Activated T-helper 1 cell treated with anti-CD3 and anti-CD28 coated beads, Interleukin-12 subunit alpha, Interleukin-12 subunit beta, Interleukin-2, Interleukin-4 antibody, amounts not matched to agents 30 ng/mL and 10 ng/mL and 1 ng/mL, durations not matched to agents 14 hours and 24 hours and 36 hours (primary cell): ENCODE data around the gene PLCL1. TPM values are rescaled to one million over a fixed set of nuclear protein-coding genes. Genes with fewer than 3 reads are reported as not detected.

ENCODE experiments used
- DNase-seq: peaks from one replicate; pipeline ENCODE4 v3.0.0; 2021; ENCODE audit warnings: low spot score
- H3K27ac Mint-ChIP-seq: one replicate; pipeline ENCODE4 v1.8.0; 2021; ENCODE audit warnings: mild to moderate bottlenecking, mixed read lengths
- H3K27me3 Mint-ChIP-seq: one replicate; pipeline ENCODE4 v1.8.0; 2022; ENCODE audit warnings: mild to moderate bottlenecking, moderate library complexity, mixed read lengths; ENCODE audit not compliant: insufficient read depth
- H3K36me3 Mint-ChIP-seq: one replicate; pipeline ENCODE4 v1.8.0; 2021; ENCODE audit warnings: low read depth, mixed read lengths
- H3K4me1 Mint-ChIP-seq: one replicate; pipeline ENCODE4 v1.8.0; 2021; ENCODE audit warnings: low read depth, mixed read lengths
- H3K4me3 Mint-ChIP-seq: one replicate; pipeline ENCODE4 v1.8.0; 2021; ENCODE audit warnings: mild to moderate bottlenecking, moderate library complexity, mixed read lengths
- H3K9me3 Mint-ChIP-seq: one replicate; pipeline ENCODE4 v1.8.0; 2021; ENCODE audit warnings: mixed read lengths
- intact Hi-C: fragments of 100-400 bp; cut with micrococcal nuclease; formaldehyde crosslinking; loops from one replicate; pipeline ENCODE4 v1.15.1; 2024
- total RNA-seq: library from RNA; stranded (reverse); gene quantifications from 2 replicates; pipeline ENCODE4 v1.2.3, GENCODE V29; 2022

PLCL1 gene
- total RNA-seq, 1 donor from 2014 or later = 0.62 TPM

GRCh38 chr2:198056836-198057235 is 252.4 kb downstream of the PLCL1 start:
- no peaks in the 10 kb centered on the region for H3K36me3 Mint-ChIP-seq
- intact Hi-C loops = no loop called here
- peaks cover 3% of the 10 kb centered on the region for H3K27me3 Mint-ChIP-seq
- no peaks in the 10 kb centered on the region for H3K9me3 Mint-ChIP-seq
- no peak overlapping the region for H3K4me3 Mint-ChIP-seq
- H3K27ac Mint-ChIP-seq = no peak overlapping the region
- no peaks in the 10 kb centered on the region for H3K4me1 Mint-ChIP-seq
- no peak for DNase-seq

- intact Hi-C loops = no loop called here
Measured at GRCh38 chr2:198059800-198060199, 255.4 kb downstream of the PLCL1 start.

GRCh38 chr2:198060277-198060676 is 255.9 kb downstream of the PLCL1 start:
- Mint-ChIP-seq H3K36me3 (no peaks in the 10 kb centered on the region), H3K9me3 (no peaks in the 10 kb centered on the region), H3K4me3 (no peak overlapping the region), H3K27me3 (peaks cover 3% of the 10 kb centered on the region), H3K4me1 (no peaks in the 10 kb centered on the region), H3K27ac (no peak overlapping the region)
- no peak for DNase-seq
- intact Hi-C loops = no loop called here

More at GRCh38 chr2:198059800-198060199, 255.4 kb downstream of the PLCL1 start:
- Mint-ChIP-seq H3K27ac (no peak overlapping the region), H3K36me3 (no peaks in the 10 kb centered on the region), H3K4me3 (no peak overlapping the region), H3K4me1 (no peaks in the 10 kb centered on the region), H3K9me3 (no peaks in the 10 kb centered on the region), H3K27me3 (peaks cover 3% of the 10 kb centered on the region)
- no peak for DNase-seq

- H3K4me3 Mint-ChIP-seq = no peak overlapping the region
- H3K27ac Mint-ChIP-seq = no peak overlapping the region
- intact Hi-C loops = no loop called here
- no peaks in the 10 kb centered on the region for H3K36me3 Mint-ChIP-seq
- no peaks in the 10 kb centered on the region for H3K9me3 Mint-ChIP-seq
- no peaks in the 10 kb centered on the region for H3K27me3 Mint-ChIP-seq
- no peaks in the 10 kb centered on the region for H3K4me1 Mint-ChIP-seq
- no peak for DNase-seq
Measured at GRCh38 chr2:198062826-198063225, 258.4 kb downstream of the PLCL1 start.

- Mint-ChIP-seq H3K27ac (no peak overlapping the region), H3K4me1 (no peaks in the 10 kb centered on the region), H3K36me3 (no peaks in the 10 kb centered on the region), H3K9me3 (no peaks in the 10 kb centered on the region), H3K27me3 (no peaks in the 10 kb centered on the region), H3K4me3 (no peak overlapping the region)
- DNase-seq = no peak
- intact Hi-C loops = no loop called here
Measured at GRCh38 chr2:198063242-198063641, 258.8 kb downstream of the PLCL1 start.

GRCh38 chr2:198065322-198065721 is 260.9 kb downstream of the PLCL1 start:
- no peak for DNase-seq
- no peak overlapping the region for H3K27ac Mint-ChIP-seq
- no peaks in the 10 kb centered on the region for H3K27me3 Mint-ChIP-seq
- no peaks in the 10 kb centered on the region for H3K4me1 Mint-ChIP-seq
- no peaks in the 10 kb centered on the region for H3K9me3 Mint-ChIP-seq
- H3K4me3 Mint-ChIP-seq = no peak overlapping the region
- H3K36me3 Mint-ChIP-seq = no peaks in the 10 kb centered on the region
- intact Hi-C loops = loop anchor here (5.0 kb wide), 1 partner anchor 52 kb away; no protein-coding TSS in a partner anchor

GRCh38 chr2:198066597-198066996 is 262.2 kb downstream of the PLCL1 start:
- no peaks in the 10 kb centered on the region for H3K27me3 Mint-ChIP-seq
- H3K4me1 Mint-ChIP-seq = no peaks in the 10 kb centered on the region
- no peaks in the 10 kb centered on the region for H3K9me3 Mint-ChIP-seq
- no peak overlapping the region for H3K4me3 Mint-ChIP-seq
- no peak overlapping the region for H3K27ac Mint-ChIP-seq
- no peaks in the 10 kb centered on the region for H3K36me3 Mint-ChIP-seq
- DNase-seq = no peak
- intact Hi-C loops = loop anchor here (5.0 kb wide), 1 partner anchor 51 kb away; no protein-coding TSS in a partner anchor

- Mint-ChIP-seq H3K9me3 (no peaks in the 10 kb centered on the region), H3K36me3 (no peaks in the 10 kb centered on the region), H3K27me3 (no peaks in the 10 kb centered on the region), H3K4me3 (no peak overlapping the region), H3K27ac (no peak overlapping the region), H3K4me1 (no peaks in the 10 kb centered on the region)
- intact Hi-C loops = no loop called here
- DNase-seq = no peak
Measured at GRCh38 chr2:198072655-198073054, 268.3 kb downstream of the PLCL1 start.

GRCh38 chr2:198073253-198073652 is 268.9 kb downstream of the PLCL1 start:
- no peaks in the 10 kb centered on the region for H3K4me1 Mint-ChIP-seq
- no peaks in the 10 kb centered on the region for H3K27me3 Mint-ChIP-seq
- intact Hi-C loops = no loop called here
- no peak for DNase-seq
- no peak overlapping the region for H3K4me3 Mint-ChIP-seq
- no peaks in the 10 kb centered on the region for H3K9me3 Mint-ChIP-seq
- no peak overlapping the region for H3K27ac Mint-ChIP-seq
- H3K36me3 Mint-ChIP-seq = no peaks in the 10 kb centered on the region

GRCh38 chr2:198077477-198077876 is 273.1 kb downstream of the PLCL1 start:
- intact Hi-C loops = no loop called here
- H3K36me3 Mint-ChIP-seq = no peaks in the 10 kb centered on the region
- H3K4me3 Mint-ChIP-seq = no peak overlapping the region
- no peak overlapping the region for H3K27ac Mint-ChIP-seq
- DNase-seq = no peak
- no peaks in the 10 kb centered on the region for H3K27me3 Mint-ChIP-seq
- H3K4me1 Mint-ChIP-seq = no peaks in the 10 kb centered on the region
- no peaks in the 10 kb centered on the region for H3K9me3 Mint-ChIP-seq

- no peak overlapping the region for H3K27ac Mint-ChIP-seq
- intact Hi-C loops = no loop called here
Measured at GRCh38 chr2:198080879-198081765, 276.7 kb downstream of the PLCL1 start.

GRCh38 chr2:198084156-198084555 is 279.8 kb downstream of the PLCL1 start:
- intact Hi-C loops = no loop called here
- Mint-ChIP-seq H3K9me3 (no peaks in the 10 kb centered on the region), H3K4me1 (no peaks in the 10 kb centered on the region), H3K4me3 (no peak overlapping the region), H3K27me3 (no peaks in the 10 kb centered on the region), H3K27ac (no peak overlapping the region), H3K36me3 (no peaks in the 10 kb centered on the region)
- no peak for DNase-seq

More at GRCh38 chr2:198080879-198081765, 276.7 kb downstream of the PLCL1 start:
- Mint-ChIP-seq H3K4me1 (no peaks in the 10 kb centered on the region), H3K36me3 (no peaks in the 10 kb centered on the region), H3K4me3 (no peak overlapping the region), H3K27me3 (no peaks in the 10 kb centered on the region), H3K9me3 (no peaks in the 10 kb centered on the region)
- no peak for DNase-seq

GRCh38 chr2:198096002-198096401 is 291.6 kb downstream of the PLCL1 start:
- Mint-ChIP-seq H3K27me3 (no peaks in the 10 kb centered on the region), H3K9me3 (no peaks in the 10 kb centered on the region), H3K36me3 (peaks cover 1% of the 10 kb centered on the region), H3K27ac (no peak overlapping the region), H3K4me3 (no peak overlapping the region), H3K4me1 (no peaks in the 10 kb centered on the region)
- no peak for DNase-seq
- intact Hi-C loops = no loop called here
